Measurements from ENCODE around the gene FAM20C.

FAM20C gene

DNA sequence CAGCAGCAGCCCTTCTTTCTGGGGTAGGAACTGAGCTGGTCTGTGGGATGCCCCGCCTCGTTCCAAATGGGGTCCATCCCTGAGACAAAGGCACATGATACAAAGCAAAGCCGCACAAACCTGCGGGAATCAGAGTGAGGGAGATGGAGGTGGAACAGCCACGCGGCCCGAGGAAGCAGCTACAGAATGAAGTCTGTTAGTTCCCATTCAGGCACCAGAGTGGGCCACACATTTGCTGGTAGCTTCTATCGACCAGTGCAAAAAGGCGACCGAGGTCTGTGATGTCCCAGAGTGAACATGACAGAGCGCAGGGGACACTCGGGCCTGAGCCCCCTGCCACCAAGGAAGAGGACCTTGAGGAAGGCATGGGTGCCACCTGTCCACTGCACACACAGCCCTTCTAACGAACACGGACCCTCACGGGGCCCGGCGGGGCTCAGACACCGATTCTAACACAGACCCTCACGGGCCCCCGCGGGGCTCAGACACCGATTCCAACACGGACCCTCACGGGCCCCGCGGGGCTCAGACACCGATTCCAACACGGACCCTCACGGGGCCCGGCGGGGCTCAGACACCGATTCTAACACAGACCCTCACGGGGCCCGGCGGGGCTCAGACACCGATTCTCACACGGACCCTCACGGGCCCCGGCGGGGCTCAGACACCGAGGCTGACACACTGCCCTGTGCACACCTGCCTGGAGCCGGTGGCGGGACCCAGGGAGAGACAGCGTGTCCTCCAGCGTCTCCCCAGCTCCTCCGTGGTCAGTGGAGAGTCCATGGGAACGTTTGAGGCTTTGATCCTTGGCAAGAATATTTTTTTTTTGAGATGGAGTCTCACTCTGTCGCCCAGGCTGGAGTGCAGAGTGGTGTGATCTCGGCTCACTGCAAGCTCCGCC lies 32.8 kb upstream of the FAM20C start:
- DNase-seq (ENCODE audit: low read depth) = no peak

DNA sequence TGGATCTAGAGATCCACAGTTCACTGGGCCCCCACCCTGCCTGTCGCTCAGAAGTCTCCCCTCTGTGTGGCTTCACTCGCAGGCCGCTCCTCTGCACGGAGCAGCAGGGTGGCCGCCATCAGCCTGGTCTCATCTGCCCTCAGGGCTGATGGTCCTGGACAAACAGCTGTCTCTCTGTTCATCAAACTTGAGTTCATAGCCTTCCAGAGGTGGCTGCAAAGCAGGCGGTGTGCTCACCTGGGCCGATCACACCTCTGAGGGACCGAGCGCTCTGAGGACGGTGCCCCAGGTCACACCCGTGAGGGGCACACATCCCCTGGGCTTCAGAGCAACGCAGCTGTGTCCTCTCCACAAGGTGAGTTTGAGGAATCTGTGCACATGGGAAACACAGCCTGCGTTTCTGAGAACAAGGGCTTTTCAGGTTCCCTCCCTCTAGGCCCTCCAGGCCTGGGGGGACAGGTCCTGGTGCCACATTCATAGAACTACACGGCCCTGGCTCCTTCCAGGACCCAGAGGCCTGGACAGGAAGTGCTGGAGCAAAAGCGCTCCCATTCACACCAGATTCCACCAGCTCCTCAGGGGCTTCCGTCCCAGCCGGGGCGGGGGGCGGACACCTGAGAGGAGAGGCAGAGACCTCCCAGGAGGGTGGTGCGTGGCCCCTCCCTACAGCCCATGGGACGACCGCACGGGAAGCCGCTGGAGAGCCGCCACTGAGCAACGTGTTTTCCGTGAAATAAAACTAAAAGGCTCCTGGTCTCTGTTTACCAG lies 31.2 kb upstream of the FAM20C start:
- DNase-seq (ENCODE audit: low read depth) = no peak

- DNase-seq (ENCODE audit: low read depth) = no peak
Measured at GRCh38 chr7:162632-163297, 29.6 kb upstream of the FAM20C start.

- no peak for DNase-seq (ENCODE audit: low read depth)
Measured at GRCh38 chr7:163298-163695, 29.1 kb upstream of the FAM20C start.

DNA sequence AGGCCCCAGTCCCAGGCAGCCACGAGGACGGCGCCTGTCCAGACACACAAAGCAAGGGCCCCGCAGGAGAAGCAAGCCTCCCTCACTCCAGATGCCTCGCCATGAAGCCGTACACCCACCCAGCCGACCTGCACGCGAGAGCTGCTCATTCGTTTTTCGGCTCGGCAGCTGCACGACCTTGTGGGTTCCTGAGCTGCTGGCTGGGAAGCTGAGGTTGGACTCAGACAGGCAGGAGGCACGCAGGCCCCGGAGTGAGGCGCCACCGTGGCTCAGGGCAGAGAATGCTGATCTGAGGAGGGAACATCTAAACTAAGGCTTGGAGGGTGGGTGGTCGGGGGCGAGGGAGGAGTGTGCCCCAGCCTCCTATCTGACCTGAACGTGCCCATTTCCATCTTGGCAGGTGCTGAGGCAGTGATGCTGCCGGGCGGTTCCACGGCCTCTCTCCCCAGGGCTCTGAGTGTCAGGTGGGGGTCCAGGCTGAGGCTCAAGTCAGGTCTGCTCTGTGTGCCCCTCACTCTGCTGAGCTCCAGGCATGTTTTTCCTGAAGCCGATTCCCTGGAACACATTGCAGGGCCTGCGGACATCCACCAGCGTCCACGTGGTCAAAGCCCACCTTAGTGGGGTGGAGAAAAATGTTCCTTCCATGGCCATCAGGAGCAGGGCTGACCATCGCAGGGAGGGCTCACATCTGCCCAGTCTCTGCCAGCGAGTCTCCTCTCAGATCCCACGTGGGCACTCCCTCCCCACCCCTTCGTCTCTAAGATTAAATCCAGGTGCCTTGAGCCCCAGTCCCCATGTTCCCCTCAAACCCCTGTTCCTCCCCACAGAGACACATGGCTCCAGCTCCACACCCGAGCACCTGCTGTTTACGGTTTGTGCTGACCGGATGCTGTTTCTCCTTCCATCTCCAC lies 28.1 kb upstream of the FAM20C start:
- DNase-seq (ENCODE audit: low read depth) = no peak

- no peak for DNase-seq (ENCODE audit: low read depth)
Measured at GRCh38 chr7:164882-165660, 27.3 kb upstream of the FAM20C start.

DNA sequence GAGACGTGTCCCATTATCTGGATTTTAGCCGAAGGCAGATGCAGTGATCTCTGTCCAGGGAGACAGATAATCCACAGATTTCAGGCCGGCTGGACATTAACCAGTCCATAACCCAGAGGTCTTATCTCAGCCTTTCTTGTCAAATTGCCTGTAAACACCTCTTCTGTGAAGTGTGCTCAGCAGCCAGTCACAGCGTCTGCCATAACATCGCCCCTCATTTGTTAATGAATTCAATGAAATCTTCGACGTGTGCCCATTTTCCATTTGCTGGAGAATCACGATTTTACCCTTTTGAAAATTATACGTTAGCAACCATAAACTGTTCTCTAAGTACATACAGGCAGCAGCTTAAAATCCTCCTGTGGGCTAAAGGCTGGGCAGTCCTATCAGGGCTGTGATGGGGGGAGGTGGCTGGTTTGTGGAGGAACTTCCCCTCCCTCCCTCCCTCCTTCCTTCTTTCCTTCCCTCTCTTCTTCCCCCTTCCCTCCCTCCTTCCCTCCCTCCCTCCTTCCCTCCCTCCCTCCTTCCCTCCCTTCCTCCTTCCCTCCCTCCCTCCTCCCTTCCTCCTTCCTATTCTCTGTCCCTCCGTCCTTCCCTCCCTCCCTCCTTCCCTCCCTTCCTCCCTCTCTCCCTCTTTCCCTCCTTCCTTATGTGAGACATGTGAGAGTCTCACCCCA lies 26.6 kb upstream of the FAM20C start:
- DNase-seq (ENCODE audit: low read depth) = no peak

GRCh38 chr7:166338-167060 lies 25.9 kb upstream of the FAM20C start:
- no peak for DNase-seq (ENCODE audit: low read depth)

DNA sequence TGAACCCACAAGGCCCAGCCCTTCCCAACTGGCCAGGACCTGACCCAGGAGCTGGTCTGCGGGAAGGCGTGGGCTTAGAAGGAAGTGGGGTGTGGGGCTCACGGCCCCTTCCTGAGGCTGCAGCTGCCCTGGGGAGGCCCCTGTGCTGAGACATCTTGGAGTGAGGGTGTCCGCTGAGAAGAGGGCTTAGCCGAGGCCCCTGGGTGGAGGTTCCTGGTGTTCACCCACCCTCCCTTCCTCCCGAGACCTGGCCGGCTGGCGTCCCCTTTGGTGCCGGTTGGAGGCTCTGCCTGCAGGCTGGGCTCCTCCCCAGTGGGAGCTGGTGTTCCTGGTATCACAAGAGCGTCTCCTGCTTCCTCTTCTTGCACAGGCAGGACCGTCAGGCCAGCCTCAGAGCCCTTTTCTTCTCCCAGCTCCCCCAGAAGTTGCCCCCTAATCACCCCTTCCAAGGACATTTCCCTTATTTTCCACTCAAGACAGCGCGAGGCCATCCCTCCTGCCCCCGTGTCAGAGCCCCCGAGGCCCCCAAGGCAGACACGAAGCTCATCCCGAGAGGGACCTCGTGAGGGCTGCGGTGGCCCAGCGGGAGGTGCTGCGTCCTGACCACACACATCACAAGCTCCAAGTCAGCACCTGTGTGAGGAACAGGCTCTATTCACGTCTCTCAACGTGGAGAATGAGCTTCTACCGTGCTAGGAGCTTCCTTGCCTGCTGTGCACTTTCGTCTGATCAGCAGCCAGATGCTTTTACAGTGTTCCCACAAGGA lies 25.1 kb upstream of the FAM20C start:
- DNase-seq (ENCODE audit: low read depth) = no peak

GRCh38 chr7:167976-168791 lies 24.2 kb upstream of the FAM20C start:
- no peak for DNase-seq (ENCODE audit: low read depth)

GRCh38 chr7:169276-170172 lies 22.8 kb upstream of the FAM20C start:
- no peak for DNase-seq (ENCODE audit: low read depth)

DNA sequence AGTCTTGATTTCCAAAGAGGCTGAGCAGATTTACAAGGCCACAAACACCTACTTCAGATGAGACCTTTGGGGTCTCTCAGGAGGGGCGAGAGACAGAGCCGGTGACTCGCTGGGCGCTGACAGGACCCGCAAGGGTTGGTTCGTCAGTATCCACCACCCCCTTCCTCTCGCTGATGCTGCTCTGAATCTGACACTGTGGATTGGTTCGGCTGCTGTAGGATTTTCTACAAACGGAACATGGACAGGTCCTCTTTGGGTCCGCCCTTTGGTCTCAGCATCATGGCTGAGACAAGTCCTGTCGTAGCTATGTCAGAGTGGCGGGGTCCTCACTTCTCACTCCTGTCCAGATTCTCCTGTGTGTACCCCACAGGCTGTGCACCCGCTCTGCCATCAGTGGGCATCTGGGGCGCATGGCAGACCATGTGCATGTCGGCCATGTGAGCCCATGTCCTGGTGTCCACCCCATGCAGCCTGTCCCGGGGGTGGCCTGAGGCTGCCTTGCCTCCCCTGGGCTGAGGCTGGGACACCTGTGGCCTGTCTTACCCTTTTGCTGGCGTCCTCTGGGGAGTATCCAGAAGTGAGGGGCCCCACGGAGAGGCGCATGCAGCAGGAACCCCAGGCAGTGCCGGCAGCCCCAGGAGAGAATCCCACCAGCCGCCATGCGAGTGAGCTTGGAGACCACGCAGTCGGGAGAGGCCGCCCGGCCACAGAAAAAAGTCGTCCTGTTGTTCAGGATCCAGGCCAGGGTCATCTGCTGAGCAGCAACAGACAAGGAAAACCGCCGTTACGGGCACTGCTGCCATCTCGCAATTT lies 21.6 kb upstream of the FAM20C start:
- no peak for DNase-seq (ENCODE audit: low read depth)

GRCh38 chr7:171364-171904 lies 20.9 kb upstream of the FAM20C start:
- DNase-seq (ENCODE audit: low read depth) = no peak

DNA sequence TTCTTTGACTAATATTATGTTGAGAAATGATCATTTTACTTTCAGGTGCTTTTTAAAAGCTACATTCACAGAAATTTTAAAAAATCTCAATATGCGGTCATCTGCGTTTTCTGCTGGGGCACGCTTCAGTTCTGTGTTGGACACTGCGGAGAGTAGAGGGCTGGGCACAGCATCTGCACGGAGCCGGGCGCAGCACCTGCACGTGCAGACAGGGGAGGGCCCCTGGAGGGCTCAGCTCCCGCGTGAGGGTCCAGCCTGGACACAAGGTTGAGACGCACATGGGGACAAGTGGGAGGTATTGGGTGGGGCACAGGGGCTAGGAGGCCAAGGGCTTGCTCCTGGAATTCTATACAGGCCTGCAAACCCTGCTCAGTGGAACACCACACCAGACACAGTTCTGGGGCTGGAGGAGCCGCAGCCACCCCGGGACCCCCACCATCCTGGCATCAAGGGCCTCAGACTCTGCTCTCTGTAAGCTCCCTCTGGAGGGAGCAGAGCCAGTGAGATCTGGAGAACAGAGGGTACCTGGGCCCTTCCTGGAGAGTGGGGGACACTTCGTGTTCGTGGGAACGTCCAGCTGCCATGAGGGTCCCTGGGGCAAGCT lies 20.4 kb upstream of the FAM20C start:
- no peak for DNase-seq (ENCODE audit: low read depth)

GRCh38 chr7:173209-173918 lies 19.0 kb upstream of the FAM20C start:
- DNase-seq (ENCODE audit: low read depth) = no peak
